ENCODE data around the gene MIER1. TPM values are rescaled to one million over a fixed set of nuclear protein-coding genes. Genes with fewer than 3 reads are reported as not detected.

MIER1 gene
- total RNA-seq, 1 experiment from 2014 or later: 33.7 TPM

DNA sequence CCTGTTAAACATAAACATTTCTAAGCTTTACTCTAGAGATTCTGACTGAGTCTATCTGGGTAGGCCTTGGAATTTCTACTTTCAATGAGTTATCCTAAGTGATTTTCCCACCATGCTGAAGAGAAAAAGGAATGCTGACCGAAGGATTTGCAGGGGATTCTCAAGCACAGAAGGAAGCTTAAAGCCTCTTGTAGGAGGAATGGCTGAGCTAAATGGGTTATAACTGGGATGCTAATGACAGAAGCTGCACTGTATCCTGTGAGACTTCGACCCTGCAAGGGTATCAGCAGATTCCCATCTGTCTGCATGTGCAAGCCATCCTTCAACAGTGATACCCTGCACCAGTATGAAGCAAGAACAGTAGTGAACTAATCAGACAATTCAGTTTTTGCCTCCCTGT is 93.8 kb downstream of the MIER1 start:
- in situ Hi-C loops (cut with HindIII; ENCODE audit: low pct_unique_long_range_greater_than_20kb, low sequenced_read_pairs) (no loop called here), intact Hi-C loops (cut with micrococcal nuclease; ENCODE audit: unreplicated experiment) (no loop called here)
- BruUV-seq (replicated peaks): no TSS peak
- no peak for TF ChIP-seq POLR2AphosphoS5 (IDR thresholded peaks at IDR 0.05; ENCODE audit: low read depth, low read length)
- TF ChIP-seq SIN3A (IDR thresholded peaks at IDR 0.05; ENCODE audit: borderline replicate concordance, insufficient read depth, low read depth, low read length): no peak
- TF ChIP-seq, protein P1, sequence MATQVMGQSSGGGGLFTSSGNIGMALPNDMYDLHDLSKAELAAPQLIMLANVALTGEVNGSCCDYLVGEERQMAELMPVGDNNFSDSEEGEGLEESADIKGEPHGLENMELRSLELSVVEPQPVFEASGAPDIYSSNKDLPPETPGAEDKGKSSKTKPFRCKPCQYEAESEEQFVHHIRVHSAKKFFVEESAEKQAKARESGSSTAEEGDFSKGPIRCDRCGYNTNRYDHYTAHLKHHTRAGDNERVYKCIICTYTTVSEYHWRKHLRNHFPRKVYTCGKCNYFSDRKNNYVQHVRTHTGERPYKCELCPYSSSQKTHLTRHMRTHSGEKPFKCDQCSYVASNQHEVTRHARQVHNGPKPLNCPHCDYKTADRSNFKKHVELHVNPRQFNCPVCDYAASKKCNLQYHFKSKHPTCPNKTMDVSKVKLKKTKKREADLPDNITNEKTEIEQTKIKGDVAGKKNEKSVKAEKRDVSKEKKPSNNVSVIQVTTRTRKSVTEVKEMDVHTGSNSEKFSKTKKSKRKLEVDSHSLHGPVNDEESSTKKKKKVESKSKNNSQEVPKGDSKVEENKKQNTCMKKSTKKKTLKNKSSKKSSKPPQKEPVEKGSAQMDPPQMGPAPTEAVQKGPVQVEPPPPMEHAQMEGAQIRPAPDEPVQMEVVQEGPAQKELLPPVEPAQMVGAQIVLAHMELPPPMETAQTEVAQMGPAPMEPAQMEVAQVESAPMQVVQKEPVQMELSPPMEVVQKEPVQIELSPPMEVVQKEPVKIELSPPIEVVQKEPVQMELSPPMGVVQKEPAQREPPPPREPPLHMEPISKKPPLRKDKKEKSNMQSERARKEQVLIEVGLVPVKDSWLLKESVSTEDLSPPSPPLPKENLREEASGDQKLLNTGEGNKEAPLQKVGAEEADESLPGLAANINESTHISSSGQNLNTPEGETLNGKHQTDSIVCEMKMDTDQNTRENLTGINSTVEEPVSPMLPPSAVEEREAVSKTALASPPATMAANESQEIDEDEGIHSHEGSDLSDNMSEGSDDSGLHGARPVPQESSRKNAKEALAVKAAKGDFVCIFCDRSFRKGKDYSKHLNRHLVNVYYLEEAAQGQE (IDR thresholded peaks at IDR 0.05; ENCODE audit: insufficient read depth in 1 of 2, low read depth in 2 of 2, low read length in 1 of 2): no peak
- no peak for TF ChIP-seq TCF7L2 (IDR thresholded peaks at IDR 0.05; ENCODE audit: low read depth, low read length)
- Histone ChIP-seq H3K9me3 (ENCODE audit: control insufficient read depth, insufficient read depth, low read depth, low read length) (no peaks in the 10 kb centered on the region), H3K36me3 (ENCODE audit: control insufficient read depth, insufficient read depth, low read length) (no peaks in the 10 kb centered on the region), H3K4me3 (ENCODE audit: low read depth in 2 of 2, low read length in 2 of 2) (no peak overlapping the region), H3K27ac (ENCODE audit: low read length) (no peak overlapping the region), H3K4me1 (ENCODE audit: control insufficient read depth, insufficient read depth, low read length) (no peaks in the 10 kb centered on the region), H3K27me3 (ENCODE audit: control insufficient read depth, insufficient read depth, low read length) (no peaks in the 10 kb centered on the region)
- ChIA-PET CTCF (no interaction called here), POLR2A (no interaction called here)
- ATAC-seq: no peak
- no peak for DNase-seq (ENCODE audit: low read depth, low spot score)

DNA sequence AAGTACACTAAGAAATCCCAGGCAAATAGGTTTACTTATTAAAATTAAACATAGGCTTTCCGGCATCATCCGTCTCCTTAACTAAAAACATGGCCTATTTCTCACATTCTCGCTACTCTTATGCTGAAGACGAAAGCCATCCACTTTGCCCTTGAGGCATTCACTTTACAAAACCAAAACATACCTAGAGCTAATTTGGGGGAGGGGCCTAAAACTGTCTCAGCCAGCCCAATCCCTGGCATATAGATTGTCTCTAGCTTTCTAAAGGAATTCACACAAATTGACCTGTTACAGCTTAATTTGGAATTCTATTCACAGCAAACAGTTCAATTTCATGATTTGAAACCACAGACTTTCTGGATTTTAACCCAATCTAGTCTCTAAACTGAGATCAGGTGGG is 94.3 kb downstream of the MIER1 start:
- ChIA-PET POLR2A (no interaction called here), CTCF (no interaction called here)
- in situ Hi-C loops (cut with HindIII; ENCODE audit: low pct_unique_long_range_greater_than_20kb, low sequenced_read_pairs) (no loop called here), intact Hi-C loops (cut with micrococcal nuclease; ENCODE audit: unreplicated experiment) (no loop called here)
- no peaks in the 10 kb centered on the region for H3K9me3 ChIP-seq (ENCODE audit: control insufficient read depth, insufficient read depth, low read depth, low read length)
- H3K4me1 ChIP-seq (ENCODE audit: control insufficient read depth, insufficient read depth, low read length): no peaks in the 10 kb centered on the region
- H3K4me3 ChIP-seq (ENCODE audit: low read depth in 2 of 2, low read length in 2 of 2): no peak overlapping the region
- H3K36me3 ChIP-seq (ENCODE audit: control insufficient read depth, insufficient read depth, low read length): no peaks in the 10 kb centered on the region
- no peak for ATAC-seq
- TF ChIP-seq, protein P2, sequence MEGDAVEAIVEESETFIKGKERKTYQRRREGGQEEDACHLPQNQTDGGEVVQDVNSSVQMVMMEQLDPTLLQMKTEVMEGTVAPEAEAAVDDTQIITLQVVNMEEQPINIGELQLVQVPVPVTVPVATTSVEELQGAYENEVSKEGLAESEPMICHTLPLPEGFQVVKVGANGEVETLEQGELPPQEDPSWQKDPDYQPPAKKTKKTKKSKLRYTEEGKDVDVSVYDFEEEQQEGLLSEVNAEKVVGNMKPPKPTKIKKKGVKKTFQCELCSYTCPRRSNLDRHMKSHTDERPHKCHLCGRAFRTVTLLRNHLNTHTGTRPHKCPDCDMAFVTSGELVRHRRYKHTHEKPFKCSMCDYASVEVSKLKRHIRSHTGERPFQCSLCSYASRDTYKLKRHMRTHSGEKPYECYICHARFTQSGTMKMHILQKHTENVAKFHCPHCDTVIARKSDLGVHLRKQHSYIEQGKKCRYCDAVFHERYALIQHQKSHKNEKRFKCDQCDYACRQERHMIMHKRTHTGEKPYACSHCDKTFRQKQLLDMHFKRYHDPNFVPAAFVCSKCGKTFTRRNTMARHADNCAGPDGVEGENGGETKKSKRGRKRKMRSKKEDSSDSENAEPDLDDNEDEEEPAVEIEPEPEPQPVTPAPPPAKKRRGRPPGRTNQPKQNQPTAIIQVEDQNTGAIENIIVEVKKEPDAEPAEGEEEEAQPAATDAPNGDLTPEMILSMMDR (IDR thresholded peaks at IDR 0.05): no peak
- no peak overlapping the region for H3K27ac ChIP-seq (ENCODE audit: low read length)
- BruUV-seq (replicated peaks): no TSS peak
- DNase-seq (ENCODE audit: low read depth, low spot score): no peak
- H3K27me3 ChIP-seq (ENCODE audit: control insufficient read depth, insufficient read depth, low read length): no peaks in the 10 kb centered on the region

DNA sequence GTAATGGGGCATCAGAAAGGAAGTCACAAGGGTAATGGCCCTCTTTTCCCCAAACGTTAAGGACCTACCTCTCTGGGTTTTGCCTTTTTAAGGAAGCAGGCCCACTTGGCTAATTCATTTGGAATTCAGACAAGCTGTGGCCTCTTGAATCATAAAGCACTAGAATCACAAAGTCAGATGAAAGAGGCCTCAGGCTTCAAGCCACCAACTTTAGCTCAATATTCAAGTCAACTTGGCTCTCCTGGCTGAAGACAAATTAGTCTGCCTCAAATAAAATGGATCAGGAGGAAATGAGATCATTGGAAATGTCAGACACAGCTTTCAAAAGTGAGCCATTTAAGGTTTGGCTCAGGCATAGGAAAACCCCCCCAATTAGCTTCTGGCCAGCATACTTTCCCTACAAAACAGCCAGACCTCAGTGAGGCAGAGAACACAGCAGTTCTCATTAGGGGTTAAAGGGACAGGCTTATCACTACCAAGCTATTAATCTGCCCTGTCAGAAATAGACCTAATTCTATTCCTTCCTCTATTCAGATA is 94.9 kb downstream of the MIER1 start:
- ATAC-seq: no peak
- Histone ChIP-seq H3K27me3 (ENCODE audit: control insufficient read depth, insufficient read depth, low read length) (no peaks in the 10 kb centered on the region), H3K27ac (ENCODE audit: low read length) (no peak overlapping the region), H3K4me1 (ENCODE audit: control insufficient read depth, insufficient read depth, low read length) (no peaks in the 10 kb centered on the region), H3K9me3 (ENCODE audit: control insufficient read depth, insufficient read depth, low read depth, low read length) (no peaks in the 10 kb centered on the region), H3K36me3 (ENCODE audit: control insufficient read depth, insufficient read depth, low read length) (no peaks in the 10 kb centered on the region), H3K4me3 (ENCODE audit: low read depth in 2 of 2, low read length in 2 of 2) (no peak overlapping the region)
- BruUV-seq (replicated peaks): no TSS peak
- TF ChIP-seq POLR2AphosphoS5 (IDR thresholded peaks at IDR 0.05; ENCODE audit: low read depth, low read length) (no peak), SIN3A (IDR thresholded peaks at IDR 0.05; ENCODE audit: borderline replicate concordance, insufficient read depth, low read depth, low read length) (no peak), TCF7L2 (IDR thresholded peaks at IDR 0.05; ENCODE audit: low read depth, low read length) (no peak)
- TF ChIP-seq, protein P1 (IDR thresholded peaks at IDR 0.05; ENCODE audit: insufficient read depth in 1 of 2, low read depth in 2 of 2, low read length in 1 of 2): no peak
- TF ChIP-seq, protein P2 (IDR thresholded peaks at IDR 0.05): no peak
- CTCF ChIA-PET: no interaction called here
- intact Hi-C loops (cut with micrococcal nuclease; ENCODE audit: unreplicated experiment) (no loop called here), in situ Hi-C loops (cut with HindIII; ENCODE audit: low pct_unique_long_range_greater_than_20kb, low sequenced_read_pairs) (no loop called here)
- POLR2A ChIA-PET: no interaction called here
- no peak for DNase-seq (ENCODE audit: low read depth, low spot score)
